ENCODE measurements around the gene SLC25A13. TPM values are rescaled to one million over a fixed set of nuclear protein-coding genes. Genes with fewer than 3 reads are reported as not detected.

SLC25A13 gene
- total RNA-seq, 1 experiment from 2014 or later, result 77.2 TPM

DNA sequence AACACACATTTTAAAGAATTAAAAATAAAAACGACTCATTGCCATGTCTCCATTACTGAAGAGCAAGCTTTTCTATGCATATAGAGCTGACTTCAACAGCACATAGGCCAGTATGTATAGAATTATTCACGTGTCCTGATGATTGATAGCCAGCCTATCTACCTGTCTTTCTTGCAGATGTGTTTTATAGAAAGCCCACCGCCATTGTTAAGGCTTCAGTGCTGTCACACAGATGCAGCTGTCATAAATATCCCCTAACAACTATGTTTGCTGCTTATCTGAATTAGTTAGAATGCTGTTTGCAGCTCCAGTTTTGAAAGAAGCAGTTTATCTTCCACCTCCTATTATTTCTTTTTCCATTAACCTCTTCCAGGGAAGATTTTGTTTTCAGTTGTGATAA, 235.9 kb downstream of the SLC25A13 start:
- ChIA-PET CTCF (interaction anchor here (0.6 kb wide), 1 partner anchor 44 kb away, joined by 3 read pairs; no protein-coding TSS in a partner anchor), POLR2A (no interaction called here)
- Mint-ChIP-seq H3K4me1 (no peaks in the 10 kb centered on the region), H3K4me3 (no peak overlapping the region), H3K36me3 (no peaks in the 10 kb centered on the region), H3K27me3 (ENCODE audit: low read depth) (no peaks in the 10 kb centered on the region), H3K27ac (no peak overlapping the region), H3K9me3 (no peaks in the 10 kb centered on the region)
- DNase-seq (ENCODE audit: low spot score), result no peak
- TF ChIP-seq, protein P1, sequence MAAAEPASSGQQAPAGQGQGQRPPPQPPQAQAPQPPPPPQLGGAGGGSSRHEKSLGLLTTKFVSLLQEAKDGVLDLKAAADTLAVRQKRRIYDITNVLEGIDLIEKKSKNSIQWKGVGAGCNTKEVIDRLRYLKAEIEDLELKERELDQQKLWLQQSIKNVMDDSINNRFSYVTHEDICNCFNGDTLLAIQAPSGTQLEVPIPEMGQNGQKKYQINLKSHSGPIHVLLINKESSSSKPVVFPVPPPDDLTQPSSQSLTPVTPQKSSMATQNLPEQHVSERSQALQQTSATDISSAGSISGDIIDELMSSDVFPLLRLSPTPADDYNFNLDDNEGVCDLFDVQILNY (CRISPR knock-in tag; IDR thresholded peaks at IDR 0.05), result no peak
- TF ChIP-seq ETV6 (CRISPR knock-in tag; IDR thresholded peaks at IDR 0.05) (no peak), JUN (CRISPR knock-in tag; IDR thresholded peaks at IDR 0.05) (no peak), FOXK1 (CRISPR knock-in tag; IDR thresholded peaks at IDR 0.05) (no peak), ZNF416 (CRISPR knock-in tag; IDR thresholded peaks at IDR 0.05) (no peak), SOX15 (CRISPR knock-in tag; IDR thresholded peaks at IDR 0.05) (no peak)
- TF ChIP-seq, protein P2, sequence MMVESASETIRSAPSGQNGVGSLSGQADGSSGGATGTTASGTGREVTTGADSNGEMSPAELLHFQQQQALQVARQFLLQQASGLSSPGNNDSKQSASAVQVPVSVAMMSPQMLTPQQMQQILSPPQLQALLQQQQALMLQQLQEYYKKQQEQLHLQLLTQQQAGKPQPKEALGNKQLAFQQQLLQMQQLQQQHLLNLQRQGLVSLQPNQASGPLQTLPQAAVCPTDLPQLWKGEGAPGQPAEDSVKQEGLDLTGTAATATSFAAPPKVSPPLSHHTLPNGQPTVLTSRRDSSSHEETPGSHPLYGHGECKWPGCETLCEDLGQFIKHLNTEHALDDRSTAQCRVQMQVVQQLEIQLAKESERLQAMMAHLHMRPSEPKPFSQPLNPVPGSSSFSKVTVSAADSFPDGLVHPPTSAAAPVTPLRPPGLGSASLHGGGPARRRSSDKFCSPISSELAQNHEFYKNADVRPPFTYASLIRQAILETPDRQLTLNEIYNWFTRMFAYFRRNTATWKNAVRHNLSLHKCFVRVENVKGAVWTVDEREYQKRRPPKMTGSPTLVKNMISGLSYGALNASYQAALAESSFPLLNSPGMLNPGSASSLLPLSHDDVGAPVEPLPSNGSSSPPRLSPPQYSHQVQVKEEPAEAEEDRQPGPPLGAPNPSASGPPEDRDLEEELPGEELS (CRISPR knock-in tag; IDR thresholded peaks at IDR 0.05), result no peak
- TF ChIP-seq, protein P3, sequence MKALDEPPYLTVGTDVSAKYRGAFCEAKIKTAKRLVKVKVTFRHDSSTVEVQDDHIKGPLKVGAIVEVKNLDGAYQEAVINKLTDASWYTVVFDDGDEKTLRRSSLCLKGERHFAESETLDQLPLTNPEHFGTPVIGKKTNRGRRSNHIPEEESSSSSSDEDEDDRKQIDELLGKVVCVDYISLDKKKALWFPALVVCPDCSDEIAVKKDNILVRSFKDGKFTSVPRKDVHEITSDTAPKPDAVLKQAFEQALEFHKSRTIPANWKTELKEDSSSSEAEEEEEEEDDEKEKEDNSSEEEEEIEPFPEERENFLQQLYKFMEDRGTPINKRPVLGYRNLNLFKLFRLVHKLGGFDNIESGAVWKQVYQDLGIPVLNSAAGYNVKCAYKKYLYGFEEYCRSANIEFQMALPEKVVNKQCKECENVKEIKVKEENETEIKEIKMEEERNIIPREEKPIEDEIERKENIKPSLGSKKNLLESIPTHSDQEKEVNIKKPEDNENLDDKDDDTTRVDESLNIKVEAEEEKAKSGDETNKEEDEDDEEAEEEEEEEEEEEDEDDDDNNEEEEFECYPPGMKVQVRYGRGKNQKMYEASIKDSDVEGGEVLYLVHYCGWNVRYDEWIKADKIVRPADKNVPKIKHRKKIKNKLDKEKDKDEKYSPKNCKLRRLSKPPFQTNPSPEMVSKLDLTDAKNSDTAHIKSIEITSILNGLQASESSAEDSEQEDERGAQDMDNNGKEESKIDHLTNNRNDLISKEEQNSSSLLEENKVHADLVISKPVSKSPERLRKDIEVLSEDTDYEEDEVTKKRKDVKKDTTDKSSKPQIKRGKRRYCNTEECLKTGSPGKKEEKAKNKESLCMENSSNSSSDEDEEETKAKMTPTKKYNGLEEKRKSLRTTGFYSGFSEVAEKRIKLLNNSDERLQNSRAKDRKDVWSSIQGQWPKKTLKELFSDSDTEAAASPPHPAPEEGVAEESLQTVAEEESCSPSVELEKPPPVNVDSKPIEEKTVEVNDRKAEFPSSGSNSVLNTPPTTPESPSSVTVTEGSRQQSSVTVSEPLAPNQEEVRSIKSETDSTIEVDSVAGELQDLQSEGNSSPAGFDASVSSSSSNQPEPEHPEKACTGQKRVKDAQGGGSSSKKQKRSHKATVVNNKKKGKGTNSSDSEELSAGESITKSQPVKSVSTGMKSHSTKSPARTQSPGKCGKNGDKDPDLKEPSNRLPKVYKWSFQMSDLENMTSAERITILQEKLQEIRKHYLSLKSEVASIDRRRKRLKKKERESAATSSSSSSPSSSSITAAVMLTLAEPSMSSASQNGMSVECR (CRISPR knock-in tag; IDR thresholded peaks at IDR 0.05; ENCODE audit: borderline replicate concordance), result no peak
- TF ChIP-seq, protein P4, sequence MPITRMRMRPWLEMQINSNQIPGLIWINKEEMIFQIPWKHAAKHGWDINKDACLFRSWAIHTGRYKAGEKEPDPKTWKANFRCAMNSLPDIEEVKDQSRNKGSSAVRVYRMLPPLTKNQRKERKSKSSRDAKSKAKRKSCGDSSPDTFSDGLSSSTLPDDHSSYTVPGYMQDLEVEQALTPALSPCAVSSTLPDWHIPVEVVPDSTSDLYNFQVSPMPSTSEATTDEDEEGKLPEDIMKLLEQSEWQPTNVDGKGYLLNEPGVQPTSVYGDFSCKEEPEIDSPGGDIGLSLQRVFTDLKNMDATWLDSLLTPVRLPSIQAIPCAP (CRISPR knock-in tag; IDR thresholded peaks at IDR 0.05), result no peak
- no peak for ATAC-seq

DNA sequence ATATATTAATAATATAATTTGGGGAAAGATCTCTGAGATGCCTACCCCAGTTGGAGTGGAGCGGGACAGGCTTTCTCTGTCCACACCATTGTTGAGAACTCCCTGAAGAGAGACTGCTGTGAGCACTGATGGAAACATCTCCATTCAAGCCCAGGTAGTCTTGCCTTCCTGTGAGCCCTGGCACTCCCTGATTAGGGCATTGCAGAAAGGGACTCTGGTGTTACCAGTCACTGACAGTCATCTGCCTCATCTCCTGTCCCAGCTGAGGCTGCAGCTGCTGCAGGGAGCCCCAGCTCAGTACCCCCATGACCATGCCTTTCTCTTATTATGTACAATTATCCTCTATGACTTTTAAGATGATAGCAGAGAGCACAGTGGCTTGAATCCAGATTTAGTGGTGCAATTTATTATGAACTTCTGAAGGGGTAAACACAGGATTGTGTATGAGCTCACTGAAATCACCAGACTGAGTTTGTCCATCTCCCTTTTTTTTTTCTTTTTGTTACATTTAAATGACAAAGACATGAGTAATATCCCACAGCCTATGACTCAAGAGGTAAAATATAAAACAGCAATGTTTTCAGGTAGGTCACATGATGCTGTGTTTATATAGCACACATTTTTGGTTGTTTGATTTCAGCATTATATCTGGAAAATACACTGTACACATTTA, 236.9 kb downstream of the SLC25A13 start:
- Mint-ChIP-seq H3K27ac (no peak overlapping the region), H3K9me3 (no peaks in the 10 kb centered on the region), H3K36me3 (no peaks in the 10 kb centered on the region), H3K4me3 (no peak overlapping the region), H3K27me3 (ENCODE audit: low read depth) (no peaks in the 10 kb centered on the region), H3K4me1 (no peaks in the 10 kb centered on the region)
- no peak for DNase-seq (ENCODE audit: low spot score)
- ChIA-PET POLR2A (no interaction called here), CTCF (interaction anchor here (0.6 kb wide), 2 partner anchors 45 to 907 kb away, joined by 3 to 5 read pairs; no protein-coding TSS in a partner anchor)
- no peak for ATAC-seq
- TF ChIP-seq ZBTB21 (CRISPR knock-in tag; IDR thresholded peaks at IDR 0.05; ENCODE audit: borderline replicate concordance), result no peak
- no peak for TF ChIP-seq JUN (CRISPR knock-in tag; IDR thresholded peaks at IDR 0.05)
- TF ChIP-seq ATF1 (CRISPR knock-in tag; IDR thresholded peaks at IDR 0.05), result no peak
- TF ChIP-seq, protein P5, sequence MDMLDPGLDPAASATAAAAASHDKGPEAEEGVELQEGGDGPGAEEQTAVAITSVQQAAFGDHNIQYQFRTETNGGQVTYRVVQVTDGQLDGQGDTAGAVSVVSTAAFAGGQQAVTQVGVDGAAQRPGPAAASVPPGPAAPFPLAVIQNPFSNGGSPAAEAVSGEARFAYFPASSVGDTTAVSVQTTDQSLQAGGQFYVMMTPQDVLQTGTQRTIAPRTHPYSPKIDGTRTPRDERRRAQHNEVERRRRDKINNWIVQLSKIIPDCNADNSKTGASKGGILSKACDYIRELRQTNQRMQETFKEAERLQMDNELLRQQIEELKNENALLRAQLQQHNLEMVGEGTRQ (CRISPR knock-in tag; IDR thresholded peaks at IDR 0.05), result no peak
- no peak for TF ChIP-seq JAZF1 (CRISPR knock-in tag; IDR thresholded peaks at IDR 0.05)
- TF ChIP-seq, protein P6, sequence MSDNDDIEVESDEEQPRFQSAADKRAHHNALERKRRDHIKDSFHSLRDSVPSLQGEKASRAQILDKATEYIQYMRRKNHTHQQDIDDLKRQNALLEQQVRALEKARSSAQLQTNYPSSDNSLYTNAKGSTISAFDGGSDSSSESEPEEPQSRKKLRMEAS (CRISPR knock-in tag; IDR thresholded peaks at IDR 0.05), result no peak
- no peak for TF ChIP-seq NFATC4 (CRISPR knock-in tag; IDR thresholded peaks at IDR 0.05)
- TF ChIP-seq NFYB (CRISPR knock-in tag; conservative IDR thresholded peaks at IDR 0.05; ENCODE audit: low read depth), result no peak
- TF ChIP-seq ESRRA (CRISPR knock-in tag; IDR thresholded peaks at IDR 0.05; ENCODE audit: borderline replicate concordance), result no peak
- TF ChIP-seq, protein P7, sequence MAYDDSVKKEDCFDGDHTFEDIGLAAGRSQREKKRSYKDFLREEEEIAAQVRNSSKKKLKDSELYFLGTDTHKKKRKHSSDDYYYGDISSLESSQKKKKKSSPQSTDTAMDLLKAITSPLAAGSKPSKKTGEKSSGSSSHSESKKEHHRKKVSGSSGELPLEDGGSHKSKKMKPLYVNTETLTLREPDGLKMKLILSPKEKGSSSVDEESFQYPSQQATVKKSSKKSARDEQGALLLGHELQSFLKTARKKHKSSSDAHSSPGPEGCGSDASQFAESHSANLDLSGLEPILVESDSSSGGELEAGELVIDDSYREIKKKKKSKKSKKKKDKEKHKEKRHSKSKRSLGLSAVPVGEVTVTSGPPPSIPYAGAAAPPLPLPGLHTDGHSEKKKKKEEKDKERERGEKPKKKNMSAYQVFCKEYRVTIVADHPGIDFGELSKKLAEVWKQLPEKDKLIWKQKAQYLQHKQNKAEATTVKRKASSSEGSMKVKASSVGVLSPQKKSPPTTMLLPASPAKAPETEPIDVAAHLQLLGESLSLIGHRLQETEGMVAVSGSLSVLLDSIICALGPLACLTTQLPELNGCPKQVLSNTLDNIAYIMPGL (CRISPR knock-in tag; IDR thresholded peaks at IDR 0.05), result no peak
